ENCODE data around the gene ZNF460. TPM values are rescaled to one million over a fixed set of nuclear protein-coding genes. Genes with fewer than 3 reads are reported as not detected.
"Not testable (repeated sequence)": the region's sequence is repeated elsewhere in the genome, so short reads cannot be mapped to it uniquely, and the experiment has no call there.

Gene ZNF460
- total and polyA plus RNA-seq, 11 donors = 3.6 to 47.9 (median 31.0) TPM

DNA sequence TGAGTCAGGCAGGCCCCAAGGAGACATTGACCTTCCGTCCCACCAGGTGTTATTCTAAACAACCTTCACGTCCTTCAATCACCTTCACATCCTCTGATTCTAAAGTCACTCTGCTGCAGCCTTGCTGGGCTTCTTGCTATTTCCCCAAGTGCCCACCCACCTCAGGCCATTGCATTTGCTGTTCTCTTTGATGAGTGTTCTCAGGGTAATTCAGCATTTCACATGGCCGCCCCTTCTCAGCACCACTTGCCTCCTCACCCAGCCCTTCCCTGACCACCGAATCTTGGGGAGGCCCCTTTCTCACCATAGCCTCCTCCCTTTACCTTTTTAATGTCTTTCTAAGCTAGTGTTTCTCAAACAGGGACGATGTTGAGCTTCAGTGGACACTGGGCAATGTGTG lies 35.2 kb upstream of the ZNF460 start:
- Histone ChIP-seq H3K4me3 (no peak overlapping the region), H3K4me1 (peaks cover 0 to 28% (median 15%) of the 10 kb centered on the region in 12 donors), H3K36me3 (peaks cover 0 to 66% (median 57%) of the 10 kb centered on the region in 9 donors), H3K9me3 (no peaks in the 10 kb centered on the region), H3K27ac (no peak overlapping the region), H3K27me3 (no peaks in the 10 kb centered on the region)
- TF ChIP-seq, protein P1, sequence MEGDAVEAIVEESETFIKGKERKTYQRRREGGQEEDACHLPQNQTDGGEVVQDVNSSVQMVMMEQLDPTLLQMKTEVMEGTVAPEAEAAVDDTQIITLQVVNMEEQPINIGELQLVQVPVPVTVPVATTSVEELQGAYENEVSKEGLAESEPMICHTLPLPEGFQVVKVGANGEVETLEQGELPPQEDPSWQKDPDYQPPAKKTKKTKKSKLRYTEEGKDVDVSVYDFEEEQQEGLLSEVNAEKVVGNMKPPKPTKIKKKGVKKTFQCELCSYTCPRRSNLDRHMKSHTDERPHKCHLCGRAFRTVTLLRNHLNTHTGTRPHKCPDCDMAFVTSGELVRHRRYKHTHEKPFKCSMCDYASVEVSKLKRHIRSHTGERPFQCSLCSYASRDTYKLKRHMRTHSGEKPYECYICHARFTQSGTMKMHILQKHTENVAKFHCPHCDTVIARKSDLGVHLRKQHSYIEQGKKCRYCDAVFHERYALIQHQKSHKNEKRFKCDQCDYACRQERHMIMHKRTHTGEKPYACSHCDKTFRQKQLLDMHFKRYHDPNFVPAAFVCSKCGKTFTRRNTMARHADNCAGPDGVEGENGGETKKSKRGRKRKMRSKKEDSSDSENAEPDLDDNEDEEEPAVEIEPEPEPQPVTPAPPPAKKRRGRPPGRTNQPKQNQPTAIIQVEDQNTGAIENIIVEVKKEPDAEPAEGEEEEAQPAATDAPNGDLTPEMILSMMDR (IDR thresholded peaks at IDR 0.05) = no peak
- TF ChIP-seq POLR2A (IDR thresholded peaks at IDR 0.05) = no peak
- DNase-seq (no peak), ATAC-seq (no peak)
- 92 to 98% (median 95%) methylated on average over 5 of the region's 5 CpGs for WGBS, 4 donors
- intact Hi-C loops (cut with DNase I) = loop anchor here in 1 of 10 donors (10.0 kb wide), 1 partner anchor 140 kb away; no protein-coding TSS in a partner anchor

- Histone ChIP-seq H3K27me3 (no peaks in the 10 kb centered on the region), H3K4me3 (no peak overlapping the region), H3K9me3 (no peaks in the 10 kb centered on the region), H3K27ac (no peak overlapping the region), H3K4me1 (peaks cover 0 to 26% (median 15%) of the 10 kb centered on the region in 12 donors), H3K36me3 (peaks cover 0 to 75% (median 66%) of the 10 kb centered on the region in 9 donors)
- ATAC-seq (no peak), DNase-seq (no peak)
- 83 to 92% (median 86%) methylated on average over 6 of the region's 6 CpGs for WGBS, 4 donors
- TF ChIP-seq, protein P1 (IDR thresholded peaks at IDR 0.05) = no peak
- no peak for TF ChIP-seq POLR2A (IDR thresholded peaks at IDR 0.05)
- intact Hi-C loops (cut with DNase I) = loop anchor here in 1 of 10 donors (10.0 kb wide), 1 partner anchor 141 kb away; no protein-coding TSS in a partner anchor
Observed at GRCh38 chr19:57245959-57246358, 34.3 kb upstream of the ZNF460 start.

GRCh38 chr19:57248646-57249045 lies 31.6 kb upstream of the ZNF460 start:
- Histone ChIP-seq H3K9me3 (no peaks in the 10 kb centered on the region), H3K27me3 (no peaks in the 10 kb centered on the region), H3K27ac (no peak overlapping the region), H3K36me3 (peaks cover 0 to 94% (median 92%) of the 10 kb centered on the region in 9 donors), H3K4me3 (no peak overlapping the region), H3K4me1 (peaks cover 0 to 1% (median 0%) of the 10 kb centered on the region in 12 donors)
- ATAC-seq (no peak), DNase-seq (no peak)
- intact Hi-C loops (cut with DNase I) = loop anchor here in 1 of 10 donors (10.0 kb wide), 1 partner anchor 144 kb away; no protein-coding TSS in a partner anchor
- no peak for TF ChIP-seq POLR2A (IDR thresholded peaks at IDR 0.05)
- TF ChIP-seq, protein P1 (IDR thresholded peaks at IDR 0.05) = no peak
- 81 to 90% (median 87%) methylated on average over 4 to 6 of the region's 6 CpGs for WGBS, 4 donors

- peaks cover 0 to 95% (median 92%) of the 10 kb centered on the region in 9 donors for H3K36me3 ChIP-seq
- WGBS, 4 donors = 59 to 87% (median 81%) methylated on average over 1 of the region's 1 CpG
Observed at GRCh38 chr19:57249329-57249728, 31.0 kb upstream of the ZNF460 start.

GRCh38 chr19:57253767-57254166 lies 26.5 kb upstream of the ZNF460 start:
- DNase-seq; H3K27me3 ChIP-seq; H3K4me3 ChIP-seq; intact Hi-C loops (cut with DNase I); H3K4me1 ChIP-seq; H3K9me3 ChIP-seq; H3K27ac ChIP-seq; ATAC-seq: not testable (repeated sequence)
- 94 to 97% (median 96%) methylated on average over 11 of the region's 11 CpGs for WGBS, 4 donors
- H3K36me3 ChIP-seq = peaks cover 0 to 85% (median 71%) of the 10 kb centered on the region in 9 donors

More at GRCh38 chr19:57249329-57249728, 31.0 kb upstream of the ZNF460 start:
- no peaks in the 10 kb centered on the region for H3K4me1 ChIP-seq
- H3K4me3 ChIP-seq = no peak overlapping the region
- no peaks in the 10 kb centered on the region for H3K27me3 ChIP-seq
- intact Hi-C loops (cut with DNase I) = loop anchor here in 1 of 10 donors (10.0 kb wide), 1 partner anchor 145 kb away; no protein-coding TSS in a partner anchor
- peaks cover 0 to 3% (median 0%) of the 10 kb centered on the region in 12 donors for H3K9me3 ChIP-seq
- DNase-seq (no peak), ATAC-seq (no peak)
- TF ChIP-seq, protein P1 (IDR thresholded peaks at IDR 0.05) = no peak
- TF ChIP-seq POLR2A (IDR thresholded peaks at IDR 0.05) = no peak
- H3K27ac ChIP-seq = no peak overlapping the region

Data from heart left ventricle (tissue), 16 donors.